ENCODE measurements around the gene AGMO. TPM values are rescaled to one million over a fixed set of nuclear protein-coding genes. Genes with fewer than 3 reads are reported as not detected.

Gene AGMO
- total and polyA plus RNA-seq, 2 donors (not counting 1 experiment from before 2014, with no cell fraction given) = 0.06 TPM; not detected in 1

DNA sequence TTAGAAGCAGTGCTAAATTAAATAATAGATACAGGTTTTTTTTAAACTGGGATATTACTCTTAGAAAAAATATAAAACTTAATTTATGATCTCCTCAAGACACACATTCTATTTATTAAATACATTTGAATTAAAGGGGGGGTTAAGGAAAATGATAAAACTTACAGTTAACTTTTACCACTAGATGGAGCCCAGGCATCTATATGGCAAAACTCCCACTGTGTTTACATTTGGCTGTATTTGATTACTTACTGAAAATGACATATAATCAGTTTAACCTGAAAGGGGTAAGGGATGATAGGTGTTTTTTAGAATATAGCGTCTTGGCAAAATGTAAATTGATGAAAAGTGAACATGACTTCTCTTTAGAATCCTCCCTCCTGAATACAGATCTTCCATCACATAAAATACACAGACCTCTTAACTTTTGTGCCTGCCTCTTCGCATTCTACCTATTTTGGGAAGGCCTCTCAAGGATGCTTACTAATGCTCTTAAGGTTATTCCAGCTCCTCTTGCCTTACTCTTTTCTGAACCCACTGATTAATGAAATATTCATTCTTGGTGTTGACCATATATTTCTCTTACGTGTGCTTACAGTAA, 235.7 kb downstream of the AGMO start:
- Histone ChIP-seq H3K4me2 (ENCODE audit: extremely low read depth, insufficient read depth, low read length) (no peak overlapping the region), H3K4me1 (ENCODE audit: control insufficient read depth, extremely low read depth, insufficient read depth, low read length) (no peaks in the 10 kb centered on the region), H3K79me2 (ENCODE audit: control insufficient read depth, insufficient read depth, low read length) (no peaks in the 10 kb centered on the region), H3K9me3 (ENCODE audit: control insufficient read depth, insufficient read depth, low read depth, low read length) (no peaks in the 10 kb centered on the region), H4K20me1 (ENCODE audit: control insufficient read depth, extremely low read depth, insufficient read depth, low read length) (no peaks in the 10 kb centered on the region), H3K4me3 (replicated peaks in 1 of 4; ENCODE audit: control extremely low read depth in 1 of 4, insufficient read depth in 1 of 4, low read depth in 3 of 4, low read length in 4 of 4) (no peak overlapping the region), H3K27me3 (ENCODE audit: control insufficient read depth, insufficient read depth, low read length) (no peaks in the 10 kb centered on the region), H2AFZ (ENCODE audit: low read length) (no peak overlapping the region), H3K9ac (ENCODE audit: insufficient read depth, low read length) (no peak overlapping the region), H3K36me3 (ENCODE audit: control insufficient read depth, insufficient read depth, low read length) (no peaks in the 10 kb centered on the region), H3K27ac (ENCODE audit: insufficient read depth, low read length) (no peak overlapping the region)
- TF ChIP-seq, protein P1, sequence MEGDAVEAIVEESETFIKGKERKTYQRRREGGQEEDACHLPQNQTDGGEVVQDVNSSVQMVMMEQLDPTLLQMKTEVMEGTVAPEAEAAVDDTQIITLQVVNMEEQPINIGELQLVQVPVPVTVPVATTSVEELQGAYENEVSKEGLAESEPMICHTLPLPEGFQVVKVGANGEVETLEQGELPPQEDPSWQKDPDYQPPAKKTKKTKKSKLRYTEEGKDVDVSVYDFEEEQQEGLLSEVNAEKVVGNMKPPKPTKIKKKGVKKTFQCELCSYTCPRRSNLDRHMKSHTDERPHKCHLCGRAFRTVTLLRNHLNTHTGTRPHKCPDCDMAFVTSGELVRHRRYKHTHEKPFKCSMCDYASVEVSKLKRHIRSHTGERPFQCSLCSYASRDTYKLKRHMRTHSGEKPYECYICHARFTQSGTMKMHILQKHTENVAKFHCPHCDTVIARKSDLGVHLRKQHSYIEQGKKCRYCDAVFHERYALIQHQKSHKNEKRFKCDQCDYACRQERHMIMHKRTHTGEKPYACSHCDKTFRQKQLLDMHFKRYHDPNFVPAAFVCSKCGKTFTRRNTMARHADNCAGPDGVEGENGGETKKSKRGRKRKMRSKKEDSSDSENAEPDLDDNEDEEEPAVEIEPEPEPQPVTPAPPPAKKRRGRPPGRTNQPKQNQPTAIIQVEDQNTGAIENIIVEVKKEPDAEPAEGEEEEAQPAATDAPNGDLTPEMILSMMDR (conservative IDR thresholded peaks at IDR 0.05 in 1 of 2, IDR thresholded peaks at IDR 0.05 in 1 of 2; ENCODE audit: low read depth in 1 of 2, low read length in 2 of 2) = peak; percentile 46 to 65
- no peak for TF ChIP-seq EZH2 (IDR thresholded peaks at IDR 0.05; ENCODE audit: low read length, missing control alignments)
- peak; percentile 8 to 61 for DNase-seq (ENCODE audit: low read depth in 2 of 2)

DNA sequence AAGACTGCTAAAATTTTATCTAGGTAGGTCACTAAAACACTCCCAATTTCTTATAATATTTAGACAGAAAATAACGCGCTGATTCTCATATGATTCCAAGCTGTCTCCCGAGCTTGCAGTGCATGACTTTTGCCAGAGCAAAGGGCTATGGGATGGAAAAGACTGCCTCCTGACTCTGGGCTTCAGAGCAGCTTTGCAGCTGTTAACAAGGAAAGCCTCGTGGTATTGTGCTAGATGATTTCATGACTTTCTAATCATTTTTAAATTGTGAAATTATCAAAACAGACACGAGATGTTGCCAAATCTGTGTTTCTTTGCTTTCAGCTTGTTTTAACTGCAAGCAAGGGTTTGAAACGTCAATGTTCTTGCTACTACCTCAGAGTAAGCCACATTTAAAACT, 238.3 kb downstream of the AGMO start:
- peak overlapping the region; percentile 6 for H2AFZ ChIP-seq (ENCODE audit: low read length)
- TF ChIP-seq, protein P1 (conservative IDR thresholded peaks at IDR 0.05 in 1 of 2, IDR thresholded peaks at IDR 0.05 in 1 of 2; ENCODE audit: low read depth in 1 of 2, low read length in 2 of 2) = no peak
- no peak for TF ChIP-seq EZH2 (IDR thresholded peaks at IDR 0.05; ENCODE audit: low read length, missing control alignments)
- H3K36me3 ChIP-seq (ENCODE audit: control insufficient read depth, insufficient read depth, low read length) = no peaks in the 10 kb centered on the region
- no peak overlapping the region for H3K4me2 ChIP-seq (ENCODE audit: extremely low read depth, insufficient read depth, low read length)
- no peaks in the 10 kb centered on the region for H3K9me3 ChIP-seq (ENCODE audit: control insufficient read depth, insufficient read depth, low read depth, low read length)
- no peaks in the 10 kb centered on the region for H3K27me3 ChIP-seq (ENCODE audit: control insufficient read depth, insufficient read depth, low read length)
- H3K9ac ChIP-seq (ENCODE audit: insufficient read depth, low read length) = no peak overlapping the region
- H3K27ac ChIP-seq (ENCODE audit: insufficient read depth, low read length) = no peak overlapping the region
- no peaks in the 10 kb centered on the region for H3K79me2 ChIP-seq (ENCODE audit: control insufficient read depth, insufficient read depth, low read length)
- no peak overlapping the region for H3K4me3 ChIP-seq (replicated peaks in 1 of 4; ENCODE audit: control extremely low read depth in 1 of 4, insufficient read depth in 1 of 4, low read depth in 3 of 4, low read length in 4 of 4)
- no peaks in the 10 kb centered on the region for H3K4me1 ChIP-seq (ENCODE audit: control insufficient read depth, extremely low read depth, insufficient read depth, low read length)
- no peaks in the 10 kb centered on the region for H4K20me1 ChIP-seq (ENCODE audit: control insufficient read depth, extremely low read depth, insufficient read depth, low read length)
- peak in 1 of 2 donors; percentile 49 for DNase-seq (ENCODE audit: low read depth in 2 of 2)

DNA sequence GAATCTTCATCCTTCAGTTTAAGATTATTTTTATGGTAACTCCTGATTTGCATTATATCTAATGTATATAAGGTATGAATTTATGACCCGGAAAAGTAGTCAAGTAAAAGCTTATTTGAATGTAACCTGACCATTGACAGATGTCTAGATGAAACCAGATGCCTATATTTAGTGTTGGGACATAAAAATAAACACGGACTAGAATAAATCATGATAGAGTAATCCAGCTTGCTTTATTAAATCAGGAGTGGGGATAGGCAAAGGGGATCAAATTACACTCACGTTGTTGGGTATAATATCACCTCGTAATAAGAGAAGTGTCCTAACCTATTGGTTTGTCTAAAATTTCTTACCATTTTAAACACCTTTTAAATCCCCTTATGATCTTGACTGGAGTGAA, 244.6 kb downstream of the AGMO start:
- H3K27ac ChIP-seq (ENCODE audit: insufficient read depth, low read length) = no peak overlapping the region
- H3K27me3 ChIP-seq (ENCODE audit: control insufficient read depth, insufficient read depth, low read length) = no peaks in the 10 kb centered on the region
- no peaks in the 10 kb centered on the region for H3K4me1 ChIP-seq (ENCODE audit: control insufficient read depth, extremely low read depth, insufficient read depth, low read length)
- no peak for DNase-seq (ENCODE audit: low read depth in 2 of 2)
- H3K79me2 ChIP-seq (ENCODE audit: control insufficient read depth, insufficient read depth, low read length) = no peaks in the 10 kb centered on the region
- H3K4me2 ChIP-seq (ENCODE audit: extremely low read depth, insufficient read depth, low read length) = no peak overlapping the region
- H4K20me1 ChIP-seq (ENCODE audit: control insufficient read depth, extremely low read depth, insufficient read depth, low read length) = no peaks in the 10 kb centered on the region
- TF ChIP-seq, protein P1 (conservative IDR thresholded peaks at IDR 0.05 in 1 of 2, IDR thresholded peaks at IDR 0.05 in 1 of 2; ENCODE audit: low read depth in 1 of 2, low read length in 2 of 2) = no peak
- no peak for TF ChIP-seq EZH2 (IDR thresholded peaks at IDR 0.05; ENCODE audit: low read length, missing control alignments)
- H2AFZ ChIP-seq (ENCODE audit: low read length) = no peak overlapping the region
- no peak overlapping the region for H3K4me3 ChIP-seq (replicated peaks in 1 of 4; ENCODE audit: control extremely low read depth in 1 of 4, insufficient read depth in 1 of 4, low read depth in 3 of 4, low read length in 4 of 4)
- no peaks in the 10 kb centered on the region for H3K36me3 ChIP-seq (ENCODE audit: control insufficient read depth, insufficient read depth, low read length)
- H3K9me3 ChIP-seq (ENCODE audit: control insufficient read depth, insufficient read depth, low read depth, low read length) = no peaks in the 10 kb centered on the region
- H3K9ac ChIP-seq (ENCODE audit: insufficient read depth, low read length) = no peak overlapping the region
